ENCODE results near the gene USP31.

DNA sequence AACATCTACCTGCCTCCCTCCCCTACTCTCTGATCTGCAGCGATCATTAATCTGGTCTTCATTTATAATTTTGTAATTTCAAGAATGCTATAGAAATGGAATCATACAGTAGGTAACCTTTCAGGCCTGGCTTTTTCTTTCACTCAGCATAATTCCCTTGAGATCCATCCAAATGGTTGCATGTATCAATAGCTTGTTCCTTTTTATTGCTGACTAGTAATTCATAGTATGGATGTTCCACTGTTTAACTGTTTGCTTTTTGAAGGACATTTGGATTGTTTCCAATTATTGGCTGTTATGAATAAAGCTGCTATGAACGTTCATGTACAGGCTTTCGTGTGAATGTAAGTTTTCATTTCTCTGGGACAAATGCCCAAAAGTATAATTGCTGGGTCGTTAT, 125.2 kb downstream of the USP31 start:
- TF ChIP-seq, protein P1, sequence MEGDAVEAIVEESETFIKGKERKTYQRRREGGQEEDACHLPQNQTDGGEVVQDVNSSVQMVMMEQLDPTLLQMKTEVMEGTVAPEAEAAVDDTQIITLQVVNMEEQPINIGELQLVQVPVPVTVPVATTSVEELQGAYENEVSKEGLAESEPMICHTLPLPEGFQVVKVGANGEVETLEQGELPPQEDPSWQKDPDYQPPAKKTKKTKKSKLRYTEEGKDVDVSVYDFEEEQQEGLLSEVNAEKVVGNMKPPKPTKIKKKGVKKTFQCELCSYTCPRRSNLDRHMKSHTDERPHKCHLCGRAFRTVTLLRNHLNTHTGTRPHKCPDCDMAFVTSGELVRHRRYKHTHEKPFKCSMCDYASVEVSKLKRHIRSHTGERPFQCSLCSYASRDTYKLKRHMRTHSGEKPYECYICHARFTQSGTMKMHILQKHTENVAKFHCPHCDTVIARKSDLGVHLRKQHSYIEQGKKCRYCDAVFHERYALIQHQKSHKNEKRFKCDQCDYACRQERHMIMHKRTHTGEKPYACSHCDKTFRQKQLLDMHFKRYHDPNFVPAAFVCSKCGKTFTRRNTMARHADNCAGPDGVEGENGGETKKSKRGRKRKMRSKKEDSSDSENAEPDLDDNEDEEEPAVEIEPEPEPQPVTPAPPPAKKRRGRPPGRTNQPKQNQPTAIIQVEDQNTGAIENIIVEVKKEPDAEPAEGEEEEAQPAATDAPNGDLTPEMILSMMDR (IDR thresholded peaks at IDR 0.05), result no peak
- no peak for TF ChIP-seq POLR2A (IDR thresholded peaks at IDR 0.05)

Measured in esophagus squamous epithelium (tissue), 4 donors.